SH-SY5Y (cell line): ENCODE data around the gene ACVR1C.

Source experiments
- GATA2 ChIP-seq: IDR thresholded peaks from 2 replicates; pipeline ENCODE4 v1.6.1; 2011; ENCODE audit warnings: mild to moderate bottlenecking, low read depth, low read length
- GATA3 ChIP-seq: IDR thresholded peaks from 2 replicates; pipeline ENCODE4 v1.6.1; 2011; ENCODE audit warnings: low read depth, mild to moderate bottlenecking, low read length, moderate library complexity

- TF ChIP-seq GATA2 = no peak
- no peak for TF ChIP-seq GATA3
These were observed 140.9 kb downstream of the ACVR1C start for GRCh38 chr2:157487747-157488146.
